GM18867 (cell line): ENCODE results near the gene PRDX4.
"Not testable (repeated sequence)": the region's sequence is repeated elsewhere in the genome, so short reads cannot be mapped to it uniquely, and the experiment has no call there.

Experiments
- ATAC-seq: cut with Tn5 transposase; IDR thresholded peaks from one replicate; pipeline ENCODE4 v1.9.1; 2021; ENCODE audit warnings: mild to moderate bottlenecking, moderate library complexity; ENCODE audit not compliant: unreplicated experiment

The PRDX4 gene

GRCh38 chrX:23670528-23670927, 3.2 kb downstream of the PRDX4 start:
- ATAC-seq: no peak

- no peak for ATAC-seq
These were observed 5.8 kb downstream of the PRDX4 start for GRCh38 chrX:23673108-23673507.

GRCh38 chrX:23676486-23676885, 9.2 kb downstream of the PRDX4 start:
- not testable (repeated sequence) for ATAC-seq

GRCh38 chrX:23692166-23692565, 24.9 kb downstream of the PRDX4 start:
- no peak for ATAC-seq

GRCh38 chrX:23694606-23695005, 27.3 kb downstream of the PRDX4 start:
- peak; percentile 82 for ATAC-seq

GRCh38 chrX:23699636-23700194, 32.4 kb downstream of the PRDX4 start:
- ATAC-seq: no peak

- no peak for ATAC-seq
These were observed 37.4 kb downstream of the PRDX4 start for GRCh38 chrX:23704673-23705206.

- ATAC-seq: no peak
These were observed 37.9 kb downstream of the PRDX4 start for GRCh38 chrX:23705235-23705634.

GRCh38 chrX:23720117-23720677, 52.9 kb downstream of the PRDX4 start:
- ATAC-seq: no peak

GRCh38 chrX:23726191-23726590, 58.9 kb downstream of the PRDX4 start:
- ATAC-seq: no peak

GRCh38 chrX:23727206-23727605, 59.9 kb downstream of the PRDX4 start:
- ATAC-seq: no peak

- no peak for ATAC-seq
These were observed 61.9 kb downstream of the PRDX4 start for GRCh38 chrX:23729214-23729613.

GRCh38 chrX:23731951-23732350, 64.7 kb downstream of the PRDX4 start:
- ATAC-seq: no peak

- peak; percentile 82 for ATAC-seq
These were observed 65.4 kb downstream of the PRDX4 start for GRCh38 chrX:23732704-23733103.
